GM19455 (cell line): ENCODE data around the gene FAS.
"Not testable (repeated sequence)": the region's sequence is repeated elsewhere in the genome, so short reads cannot be mapped to it uniquely, and the experiment has no call there.

Experiments used
- ATAC-seq: cut with Tn5 transposase; IDR thresholded peaks from one replicate; pipeline ENCODE4 v1.9.1; 2021; ENCODE audit not compliant: unreplicated experiment

FAS gene

DNA sequence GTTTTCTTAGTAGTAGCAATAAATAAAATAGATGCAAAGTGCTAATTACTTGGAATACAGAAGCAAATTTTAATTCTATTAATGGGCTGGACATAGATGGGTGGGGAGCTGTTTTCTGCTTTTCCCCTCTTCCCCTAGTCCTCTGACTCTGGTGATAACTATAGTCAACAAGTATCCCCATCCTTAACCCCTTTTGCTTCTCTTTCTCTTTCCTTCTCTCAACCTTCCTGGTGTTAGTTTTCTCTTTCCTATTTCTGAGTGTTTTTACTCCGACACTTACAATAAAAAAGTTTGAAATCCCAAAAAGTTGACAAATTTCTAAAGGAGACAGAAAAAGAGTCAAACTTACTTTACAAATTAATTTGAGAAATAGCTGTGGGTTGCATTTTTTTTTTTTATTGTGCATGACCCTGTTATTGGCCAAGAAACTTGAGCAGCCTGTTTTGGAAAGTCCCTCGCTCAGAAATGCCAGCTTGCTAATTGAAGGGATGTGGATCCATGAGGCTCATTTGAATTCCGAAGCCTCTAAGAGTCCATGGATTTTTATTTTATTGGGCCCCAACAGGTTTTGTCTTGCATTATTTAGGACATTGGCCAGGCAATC is 2.4 kb downstream of the FAS start:
- ATAC-seq = no peak

DNA sequence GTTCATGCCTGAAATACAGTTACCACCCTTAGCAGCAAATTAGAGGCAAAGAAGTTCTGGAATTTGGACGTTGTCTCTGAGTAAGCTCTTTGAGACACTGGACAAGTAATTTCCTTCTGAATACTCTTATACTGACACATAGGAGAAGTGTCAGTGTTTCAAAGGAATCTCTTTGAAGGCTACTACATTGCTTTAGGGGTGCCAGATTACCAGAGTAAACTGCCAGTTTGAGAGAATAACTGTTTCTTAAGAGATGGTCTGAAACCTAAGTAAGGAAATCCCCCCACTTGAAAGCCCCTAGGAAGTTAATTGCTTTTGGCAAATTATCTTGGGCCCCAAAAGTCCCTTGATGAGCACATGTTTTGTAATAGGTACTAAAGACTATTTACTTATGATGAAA is 3.4 kb downstream of the FAS start:
- ATAC-seq = no peak

DNA sequence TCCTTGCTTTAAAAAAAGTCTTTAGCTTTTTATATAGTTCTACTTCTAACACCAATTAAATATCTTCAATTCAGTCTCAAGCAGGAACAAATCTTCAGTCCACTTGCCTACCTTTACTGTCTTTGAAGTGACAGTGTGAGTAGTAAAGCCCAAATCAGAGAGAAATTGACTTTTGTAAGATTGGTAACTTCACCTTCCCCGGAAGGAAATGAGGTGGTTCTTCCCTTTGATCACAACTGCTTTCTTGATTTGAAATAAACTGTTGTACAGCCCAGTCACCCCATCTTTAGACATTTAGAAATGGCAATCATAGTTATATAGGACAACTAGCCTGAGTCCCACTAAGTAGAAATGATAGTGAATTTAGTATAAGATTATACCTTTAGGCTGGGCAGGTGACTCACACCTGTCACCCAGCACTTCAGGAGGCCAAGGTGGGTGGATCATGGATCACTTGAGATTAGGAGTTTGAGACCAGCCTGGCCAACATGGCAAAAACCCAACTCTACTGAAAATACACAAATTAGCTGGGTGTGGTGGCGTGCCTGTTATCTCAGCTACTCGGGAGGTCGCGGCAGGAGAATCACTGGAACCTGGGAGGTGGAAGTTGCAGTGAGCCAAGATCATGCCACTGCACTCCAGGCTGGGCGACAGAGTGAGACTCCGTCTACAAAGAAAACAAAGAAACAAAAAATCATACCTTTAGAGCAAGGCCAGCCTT is 4.7 kb downstream of the FAS start:
- ATAC-seq = no peak

DNA sequence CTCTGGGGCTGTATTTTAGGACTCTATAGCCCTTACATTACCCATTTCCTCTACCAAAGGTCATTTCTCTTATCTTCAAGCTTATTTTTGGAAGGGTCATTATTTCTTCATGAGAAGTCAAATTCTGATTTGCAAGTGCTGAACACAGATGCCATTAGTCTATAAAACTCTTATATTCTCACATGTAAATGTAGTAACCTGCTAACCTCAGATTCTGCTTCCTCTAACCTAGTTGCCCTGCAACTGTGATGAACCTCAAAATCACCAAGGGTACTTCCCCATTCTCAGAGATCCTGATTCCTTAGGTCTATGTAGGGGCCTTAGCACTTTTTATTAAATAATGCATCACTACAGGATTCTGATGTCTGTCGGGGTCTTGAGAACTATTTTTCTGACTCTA is 6.3 kb downstream of the FAS start:
- no peak for ATAC-seq

- no peak for ATAC-seq
These were observed 9.0 kb downstream of the FAS start for GRCh38 chr10:88999625-89000024.

GRCh38 chr10:89001024-89001728 is 10.6 kb downstream of the FAS start:
- no peak for ATAC-seq

DNA sequence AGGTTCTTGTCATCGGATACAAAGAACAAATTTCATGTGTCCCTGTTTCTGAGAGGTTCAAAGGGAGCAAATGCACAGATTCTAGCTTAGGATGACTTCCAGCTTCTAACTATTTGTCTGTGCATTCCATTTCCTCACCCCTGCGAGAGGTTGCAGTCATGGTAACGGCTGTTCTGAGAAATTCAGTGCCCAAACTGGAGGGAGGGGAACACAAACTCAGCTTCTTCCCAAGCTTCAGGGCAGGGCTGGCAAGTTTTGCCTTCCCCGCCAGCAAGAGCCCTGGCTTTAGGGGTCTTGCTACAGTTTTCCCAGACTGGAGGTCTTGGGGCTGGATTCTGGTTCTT is 11.1 kb downstream of the FAS start:
- ATAC-seq = no peak

- ATAC-seq = no peak
These were observed 11.8 kb downstream of the FAS start for GRCh38 chr10:89002226-89002978.

- ATAC-seq = no peak
These were observed 12.7 kb downstream of the FAS start for GRCh38 chr10:89003344-89003743.

DNA sequence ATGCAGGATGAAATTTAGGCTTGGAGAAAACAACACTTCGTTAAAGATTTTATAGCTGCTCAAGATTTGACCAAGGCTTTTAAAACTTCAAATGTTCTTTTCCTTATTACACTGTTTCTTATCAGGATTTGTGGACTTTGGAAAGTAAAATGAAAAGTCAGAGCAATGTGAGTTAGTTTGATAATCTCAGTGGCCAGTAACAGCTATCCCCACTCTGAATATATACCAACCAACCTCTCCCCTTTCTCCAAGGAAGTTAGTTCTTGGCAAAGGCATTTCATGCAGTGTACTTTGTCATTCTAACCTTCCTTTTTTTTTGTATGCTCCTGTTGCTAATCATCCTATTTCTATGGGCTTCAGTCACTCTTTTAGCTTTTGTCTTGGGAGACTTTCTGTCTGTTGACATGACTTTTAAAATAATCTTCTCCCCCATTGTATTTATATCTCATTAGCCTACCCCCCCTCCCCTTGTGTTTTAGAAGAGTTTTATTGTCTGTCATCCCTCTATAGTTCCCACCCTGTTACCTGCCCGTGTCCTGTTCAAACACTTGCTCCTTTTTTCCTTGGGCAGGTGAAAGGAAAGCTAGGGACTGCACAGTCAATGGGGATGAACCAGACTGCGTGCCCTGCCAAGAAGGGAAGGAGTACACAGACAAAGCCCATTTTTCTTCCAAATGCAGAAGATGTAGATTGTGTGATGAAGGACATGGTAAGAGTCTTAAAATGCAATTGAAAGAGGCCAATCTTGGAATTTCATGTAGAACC is 16.7 kb downstream of the FAS start:
- no peak for ATAC-seq

DNA sequence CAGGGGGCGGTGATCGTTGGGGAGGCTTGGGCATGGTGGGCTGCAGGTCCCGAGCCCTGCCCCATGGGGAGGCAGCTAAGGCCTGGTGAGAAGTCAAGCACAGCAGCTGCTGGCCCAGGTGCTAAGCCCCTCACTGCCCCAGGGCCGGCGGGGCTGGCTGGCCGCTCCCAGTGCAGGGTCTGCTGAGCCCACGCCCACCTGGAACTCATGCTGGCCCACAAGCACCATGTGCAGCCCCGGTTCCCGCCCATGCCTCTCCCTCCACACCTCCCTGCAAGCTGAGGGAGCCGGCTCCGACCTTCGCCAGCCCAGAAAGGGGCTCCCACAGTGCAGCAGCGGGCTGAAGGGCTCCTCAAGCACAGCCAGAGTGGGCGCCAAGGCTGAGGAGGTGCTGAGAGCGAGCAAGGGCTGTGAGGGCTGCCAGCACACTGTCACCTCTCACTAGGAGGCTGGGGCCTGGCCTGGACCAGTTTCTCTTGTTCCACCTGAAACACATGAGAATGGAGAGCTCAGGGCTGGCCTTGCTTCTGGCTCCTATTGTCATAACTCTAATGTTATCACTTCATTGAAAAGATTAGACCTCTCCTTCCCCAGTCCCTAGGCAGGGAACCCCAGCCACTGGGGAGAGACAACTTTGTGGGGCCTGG is 28.2 kb downstream of the FAS start:
- ATAC-seq = not testable (repeated sequence)

GRCh38 chr10:89019569-89020327 is 29.1 kb downstream of the FAS start:
- ATAC-seq = no peak

GRCh38 chr10:89021526-89021925 is 30.9 kb downstream of the FAS start:
- not testable (repeated sequence) for ATAC-seq

GRCh38 chr10:89022734-89023133 is 32.1 kb downstream of the FAS start:
- ATAC-seq = no peak

DNA sequence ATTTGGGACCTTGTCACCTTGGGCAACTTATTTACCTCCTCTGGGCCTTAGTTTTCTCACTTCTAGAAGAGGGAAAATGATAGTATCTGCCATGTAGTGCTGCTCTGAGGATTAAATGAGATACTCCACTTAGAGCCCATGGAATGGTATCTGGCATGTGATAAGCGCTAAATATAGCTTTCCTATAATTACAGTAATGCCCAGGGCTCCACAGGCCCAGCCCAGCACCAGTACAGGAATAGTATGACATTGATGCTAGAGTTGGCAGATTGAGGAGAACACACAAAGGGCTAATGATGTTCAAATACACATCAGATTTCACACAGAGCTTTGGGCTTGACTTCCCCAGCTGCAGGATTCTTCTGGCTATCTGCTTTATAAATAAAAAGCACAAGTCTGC is 34.9 kb downstream of the FAS start:
- ATAC-seq = no peak

DNA sequence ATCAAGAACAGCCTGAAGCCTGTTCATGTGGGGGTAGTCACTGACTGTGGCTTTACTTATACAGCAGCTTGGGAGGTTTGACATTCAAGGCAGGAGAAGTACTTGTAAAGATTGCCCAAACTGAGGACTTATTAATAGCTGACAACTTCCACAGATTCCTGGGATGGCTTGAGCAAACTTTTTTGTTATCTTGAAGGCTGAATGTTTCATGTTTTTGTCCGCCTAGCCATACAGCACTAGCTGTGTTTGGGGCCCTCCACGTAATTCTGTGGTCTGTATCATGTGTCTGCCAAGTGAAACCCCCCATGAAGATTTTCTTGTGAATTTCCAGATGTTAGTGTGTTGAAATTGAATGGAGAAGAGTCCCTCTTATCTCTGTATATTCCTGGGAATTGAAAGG is 38.6 kb downstream of the FAS start:
- no peak for ATAC-seq

DNA sequence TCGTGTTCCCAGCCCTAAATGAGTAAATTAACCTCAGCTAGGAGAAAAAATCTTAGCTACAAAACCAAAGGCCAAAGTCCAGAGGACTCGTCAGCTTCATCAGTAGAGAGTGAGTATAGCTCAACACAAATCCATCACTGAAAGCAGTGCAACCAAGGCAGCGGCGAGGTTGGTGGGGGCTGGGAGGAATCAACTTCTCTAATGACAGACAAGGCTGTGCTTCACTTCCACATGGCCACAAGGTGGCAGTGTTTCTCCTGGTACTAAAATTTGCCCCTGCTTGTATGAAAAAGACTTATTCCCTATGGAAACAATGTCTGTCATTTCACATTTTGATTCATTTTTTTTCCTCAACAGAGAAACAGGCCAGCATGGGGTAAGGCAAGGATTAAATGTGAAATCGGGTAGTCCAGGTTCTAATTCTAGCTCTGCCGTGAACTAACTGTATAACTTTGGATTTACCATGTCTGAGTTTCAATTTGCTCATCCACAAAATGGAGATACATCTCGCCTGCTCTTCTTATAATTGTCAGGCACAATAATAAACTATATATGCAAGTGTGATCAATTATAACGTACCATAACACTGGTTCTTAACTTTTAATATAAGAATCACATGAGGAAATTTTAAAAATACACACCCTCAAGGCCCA is 39.3 kb downstream of the FAS start:
- ATAC-seq = no peak

- no peak for ATAC-seq
These were observed 40.2 kb downstream of the FAS start for GRCh38 chr10:89030791-89031190.
